Measurements from ENCODE around the gene HOXB7. TPM values are rescaled to one million over a fixed set of nuclear protein-coding genes. Genes with fewer than 3 reads are reported as not detected.

HOXB7 gene
- total and polyA plus RNA-seq, 12 donors: 0.13 to 0.62 (median 0.29) TPM; not detected in 6

DNA sequence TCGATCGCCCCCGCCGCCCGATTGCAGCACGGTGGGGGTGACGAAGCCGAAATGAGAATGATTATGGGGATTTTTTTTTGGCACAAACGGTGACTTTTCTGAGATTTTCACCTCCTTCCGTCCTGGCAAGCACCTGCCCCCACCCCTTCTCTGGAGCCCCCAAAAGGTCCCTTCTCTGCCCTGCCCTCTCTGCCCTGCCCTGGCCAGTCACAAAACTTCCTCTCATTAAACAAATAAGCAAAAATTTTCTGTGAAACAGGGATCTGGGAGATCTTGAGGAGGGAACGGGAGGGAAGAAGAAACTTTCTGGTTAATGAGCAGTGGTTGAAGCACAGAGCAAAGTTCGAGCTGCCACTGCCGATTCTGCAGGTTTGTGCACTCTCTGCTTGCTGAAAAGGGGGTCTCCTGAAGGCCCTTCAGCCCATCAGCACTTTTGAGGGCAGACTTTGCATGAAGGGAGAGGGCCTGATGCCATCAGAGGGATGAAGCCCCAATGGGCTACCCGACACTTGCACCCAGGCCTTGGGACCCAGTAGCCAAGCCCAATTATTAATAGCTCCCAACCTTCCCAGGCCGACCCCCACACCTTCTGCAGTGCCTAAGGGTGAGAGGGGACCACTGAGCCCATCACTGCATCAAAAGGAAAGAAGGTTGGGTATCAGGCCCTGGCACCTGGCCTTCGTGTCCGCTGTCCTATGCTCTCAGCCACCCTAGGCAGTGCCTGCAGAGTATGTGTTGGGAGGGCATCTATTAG is 5.3 kb upstream of the HOXB7 start:
- peaks cover 3 to 57% (median 27%) of the 10 kb centered on the region in 9 donors for H3K4me1 ChIP-seq
- intact Hi-C loops (cut with DNase I): loop anchor here in 9 of 10 donors (5.0 to 10.0 kb wide), 8 partner anchors 264 to 591 kb away; no protein-coding TSS in a partner anchor
- no peak overlapping the region for H3K4me3 ChIP-seq
- no peak overlapping the region for H3K27ac ChIP-seq
- WGBS, 2 donors: 8 to 16% methylated on average over 17 of the region's 17 CpGs
- TF ChIP-seq, protein P1, sequence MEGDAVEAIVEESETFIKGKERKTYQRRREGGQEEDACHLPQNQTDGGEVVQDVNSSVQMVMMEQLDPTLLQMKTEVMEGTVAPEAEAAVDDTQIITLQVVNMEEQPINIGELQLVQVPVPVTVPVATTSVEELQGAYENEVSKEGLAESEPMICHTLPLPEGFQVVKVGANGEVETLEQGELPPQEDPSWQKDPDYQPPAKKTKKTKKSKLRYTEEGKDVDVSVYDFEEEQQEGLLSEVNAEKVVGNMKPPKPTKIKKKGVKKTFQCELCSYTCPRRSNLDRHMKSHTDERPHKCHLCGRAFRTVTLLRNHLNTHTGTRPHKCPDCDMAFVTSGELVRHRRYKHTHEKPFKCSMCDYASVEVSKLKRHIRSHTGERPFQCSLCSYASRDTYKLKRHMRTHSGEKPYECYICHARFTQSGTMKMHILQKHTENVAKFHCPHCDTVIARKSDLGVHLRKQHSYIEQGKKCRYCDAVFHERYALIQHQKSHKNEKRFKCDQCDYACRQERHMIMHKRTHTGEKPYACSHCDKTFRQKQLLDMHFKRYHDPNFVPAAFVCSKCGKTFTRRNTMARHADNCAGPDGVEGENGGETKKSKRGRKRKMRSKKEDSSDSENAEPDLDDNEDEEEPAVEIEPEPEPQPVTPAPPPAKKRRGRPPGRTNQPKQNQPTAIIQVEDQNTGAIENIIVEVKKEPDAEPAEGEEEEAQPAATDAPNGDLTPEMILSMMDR (IDR thresholded peaks at IDR 0.05): no peak
- no peaks in the 10 kb centered on the region for H3K9me3 ChIP-seq
- ATAC-seq (no peak), DNase-seq (no peak)
- H3K27me3 ChIP-seq: peaks cover 84 to 100% (median 99%) of the 10 kb centered on the region in 7 donors
- peaks cover 0 to 5% (median 0%) of the 10 kb centered on the region in 9 donors for H3K36me3 ChIP-seq

DNA sequence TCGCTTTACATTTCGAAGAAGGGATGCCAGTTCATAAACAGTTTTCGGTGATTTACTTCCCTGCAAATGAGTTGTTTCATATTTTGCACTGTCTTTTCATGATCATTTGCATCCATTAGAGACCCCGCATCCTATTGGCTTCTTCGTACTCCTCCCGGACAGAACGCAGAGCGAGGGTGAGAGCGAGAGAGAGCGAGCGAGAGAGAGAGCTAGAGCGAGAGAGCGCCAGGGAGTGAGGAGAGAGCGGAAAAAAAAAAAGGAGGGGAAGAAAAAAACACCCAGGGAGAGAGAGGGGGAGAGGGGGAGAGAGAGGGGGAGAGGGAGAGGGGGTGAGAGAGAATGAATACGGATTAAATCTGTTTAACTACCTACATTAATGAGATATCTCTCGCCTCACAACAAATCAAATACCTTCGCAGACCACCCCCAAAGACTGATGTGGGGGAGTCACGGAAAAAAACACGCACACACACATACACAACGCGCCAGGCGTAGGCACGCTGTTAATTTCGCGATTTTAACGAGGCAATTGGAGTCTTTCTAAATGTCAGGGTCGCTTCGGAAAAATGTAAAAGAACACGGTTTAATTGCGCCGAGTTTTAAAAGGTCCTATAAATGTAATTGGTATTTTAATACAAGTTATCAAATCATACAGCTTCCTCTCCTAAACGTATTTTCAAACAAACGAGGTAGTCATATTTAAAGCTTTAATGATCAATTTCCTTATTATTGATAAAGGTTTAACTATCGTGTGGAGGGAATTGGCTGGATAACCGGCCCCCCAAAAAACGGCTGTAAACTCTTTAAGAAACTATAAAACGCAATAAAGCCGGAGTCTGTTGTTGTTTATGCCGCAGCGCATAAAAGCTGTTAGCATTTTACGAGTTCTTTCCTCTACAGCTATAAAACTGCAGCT is 4.5 kb upstream of the HOXB7 start, which contains the start of gene HOXB8:
Gene HOXB8 (minus strand): TSS at position 246 of the 916 bp plus-strand sequence. CDS start 588 bp downstream, outside the sequence.
- ATAC-seq: no peak
- no peak for DNase-seq
- WGBS, 2 donors: 7 to 11% methylated on average over 40 to 41 of the region's 41 CpGs
- Histone ChIP-seq H3K4me3 (peak within 1 kb of the TSS in 2 of 10 donors; percentile 5 to 17), H3K36me3 (peaks cover 0 to 5% (median 0%) of the 10 kb centered on the region in 9 donors), H3K9me3 (no peaks in the 10 kb centered on the region), H3K4me1 (peaks cover 7 to 65% (median 35%) of the 10 kb centered on the region in 9 donors), H3K27ac (peak within 1 kb of the TSS in 1 of 10 donors; percentile 24), H3K27me3 (peaks cover 82 to 100% (median 99%) of the 10 kb centered on the region in 7 donors)
- TF ChIP-seq, protein P1 (IDR thresholded peaks at IDR 0.05): no peak
- intact Hi-C loops (cut with DNase I): loop anchor here in 9 of 10 donors (5.0 to 10.0 kb wide), 8 partner anchors 263 to 591 kb away; no protein-coding TSS in a partner anchor

DNA sequence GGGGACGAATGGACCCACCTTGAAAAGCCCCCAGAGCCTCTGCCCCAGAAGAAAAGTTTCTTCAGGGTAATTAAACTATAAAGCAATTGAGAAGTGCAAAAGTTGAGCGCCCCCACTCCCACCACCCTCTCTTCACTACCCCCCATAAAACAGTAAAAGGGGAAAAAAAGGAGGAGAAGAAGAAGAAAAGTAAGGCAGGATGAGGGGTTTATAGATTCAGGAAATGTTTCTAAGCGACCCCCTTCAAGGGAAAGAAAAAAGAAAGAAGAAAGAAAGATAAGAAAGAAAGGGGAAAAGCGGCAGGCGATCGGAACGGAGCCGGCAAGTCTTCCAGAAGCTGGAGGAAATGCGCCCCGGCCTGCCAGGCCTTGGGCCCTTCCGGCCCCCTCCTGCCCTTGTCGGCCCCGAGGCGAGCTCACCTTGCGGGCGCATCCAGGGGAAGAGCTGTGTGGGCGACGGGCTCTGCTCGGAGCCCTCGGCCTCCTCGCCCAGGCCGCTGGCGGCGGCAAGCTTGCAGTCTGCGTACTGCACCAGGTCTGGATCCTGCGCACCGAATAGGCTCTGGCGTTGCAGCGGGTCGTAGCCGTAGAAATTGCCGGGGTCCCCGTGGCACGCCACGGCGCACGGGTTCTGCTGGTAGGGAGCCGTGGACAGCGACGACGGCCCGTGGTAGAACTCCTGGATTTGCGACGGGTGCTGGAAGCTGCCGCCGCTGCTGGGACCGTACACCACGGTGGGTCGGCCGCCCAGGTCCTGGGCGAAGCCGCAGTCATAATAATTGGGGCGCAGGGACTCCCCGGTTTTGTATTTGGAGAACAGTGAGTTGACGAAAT is 3.3 kb upstream of the HOXB7 start:
- H3K4me3 ChIP-seq: peak overlapping the region in 2 of 10 donors; percentile 5 to 17
- H3K36me3 ChIP-seq: peaks cover 0 to 5% (median 0%) of the 10 kb centered on the region in 9 donors
- no peaks in the 10 kb centered on the region for H3K9me3 ChIP-seq
- H3K27ac ChIP-seq: peak overlapping the region in 1 of 10 donors; percentile 24
- no peak for ATAC-seq
- WGBS, 2 donors: 3 to 4% methylated on average over 55 of the region's 55 CpGs
- intact Hi-C loops (cut with DNase I): loop anchor here in 9 of 10 donors (10.0 kb wide), 4 partner anchors 279 to 589 kb away; no protein-coding TSS in a partner anchor
- TF ChIP-seq, protein P1 (IDR thresholded peaks at IDR 0.05): no peak
- DNase-seq: no peak
- H3K4me1 ChIP-seq: peaks cover 10 to 65% (median 37%) of the 10 kb centered on the region in 9 donors
- H3K27me3 ChIP-seq: peaks cover 86 to 100% (median 99%) of the 10 kb centered on the region in 7 donors

Data from heart right ventricle (tissue), 16 donors.